Neuron (in vitro differentiated cells): ENCODE measurements around the gene PA2G4.

Experiments
- H2AFZ ChIP-seq: one replicate; pipeline ENCODE4 v1.6.1; 2013; ENCODE audit warnings: low read depth, mild to moderate bottlenecking, inconsistent platforms, low read length, moderate library complexity
- H3K27me3 ChIP-seq: one replicate; pipeline ENCODE4 v1.6.1; 2013; ENCODE audit warnings: low read length; ENCODE audit not compliant: insufficient read depth
- H3K36me3 ChIP-seq: one replicate; pipeline ENCODE4 v1.6.1; 2013; ENCODE audit warnings: low read length; ENCODE audit not compliant: insufficient read depth
- H3K4me1 ChIP-seq: one replicate; pipeline ENCODE4 v1.6.1; 2013; ENCODE audit warnings: low read length; ENCODE audit not compliant: insufficient read depth
- H3K4me3 ChIP-seq: 2 replicates; pipeline ENCODE4 v1.5.1; 2013; ENCODE audit warnings: mild to moderate bottlenecking, low read length, moderate library complexity
- H3K9me3 ChIP-seq: one replicate; pipeline ENCODE4 v1.6.1; 2013; ENCODE audit warnings: low read length

Gene PA2G4

DNA sequence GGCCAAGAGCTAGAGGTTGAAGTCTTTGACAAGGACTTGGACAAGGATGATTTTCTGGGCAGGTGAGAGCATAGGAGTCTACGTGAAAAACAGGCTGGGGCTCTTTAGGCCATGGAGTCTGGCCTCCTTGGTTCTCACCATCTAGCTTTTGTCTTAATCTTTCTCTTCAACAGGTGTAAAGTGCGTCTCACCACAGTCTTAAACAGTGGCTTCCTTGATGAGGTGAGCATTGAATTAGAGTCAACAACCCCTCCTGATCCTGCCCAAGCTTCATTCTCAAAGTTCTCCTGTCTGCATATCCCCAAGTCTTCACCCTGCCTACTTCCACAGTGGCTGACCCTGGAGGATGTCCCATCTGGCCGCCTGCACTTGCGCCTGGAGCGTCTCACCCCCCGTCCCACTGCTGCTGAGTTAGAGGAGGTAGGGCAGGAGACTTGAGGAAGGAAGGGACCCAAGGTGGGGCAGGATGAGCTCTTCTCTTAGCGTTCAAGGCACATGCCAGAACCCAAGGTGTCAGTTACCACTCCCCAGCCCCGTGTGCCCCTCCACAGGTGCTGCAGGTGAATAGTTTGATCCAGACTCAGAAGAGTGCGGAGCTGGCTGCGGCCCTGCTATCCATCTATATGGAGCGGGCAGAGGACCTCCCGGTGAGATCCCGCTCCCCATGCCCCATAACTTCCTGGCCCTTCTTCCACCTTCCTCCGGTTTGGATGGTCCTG is 33.7 kb downstream of the PA2G4 start:
- no peaks in the 10 kb centered on the region for H3K27me3 ChIP-seq
- no peak overlapping the region for H3K4me3 ChIP-seq
- no peak overlapping the region for H2AFZ ChIP-seq
- no peaks in the 10 kb centered on the region for H3K4me1 ChIP-seq
- H3K9me3 ChIP-seq = no peaks in the 10 kb centered on the region
- H3K36me3 ChIP-seq = peaks cover 78% of the 10 kb centered on the region

DNA sequence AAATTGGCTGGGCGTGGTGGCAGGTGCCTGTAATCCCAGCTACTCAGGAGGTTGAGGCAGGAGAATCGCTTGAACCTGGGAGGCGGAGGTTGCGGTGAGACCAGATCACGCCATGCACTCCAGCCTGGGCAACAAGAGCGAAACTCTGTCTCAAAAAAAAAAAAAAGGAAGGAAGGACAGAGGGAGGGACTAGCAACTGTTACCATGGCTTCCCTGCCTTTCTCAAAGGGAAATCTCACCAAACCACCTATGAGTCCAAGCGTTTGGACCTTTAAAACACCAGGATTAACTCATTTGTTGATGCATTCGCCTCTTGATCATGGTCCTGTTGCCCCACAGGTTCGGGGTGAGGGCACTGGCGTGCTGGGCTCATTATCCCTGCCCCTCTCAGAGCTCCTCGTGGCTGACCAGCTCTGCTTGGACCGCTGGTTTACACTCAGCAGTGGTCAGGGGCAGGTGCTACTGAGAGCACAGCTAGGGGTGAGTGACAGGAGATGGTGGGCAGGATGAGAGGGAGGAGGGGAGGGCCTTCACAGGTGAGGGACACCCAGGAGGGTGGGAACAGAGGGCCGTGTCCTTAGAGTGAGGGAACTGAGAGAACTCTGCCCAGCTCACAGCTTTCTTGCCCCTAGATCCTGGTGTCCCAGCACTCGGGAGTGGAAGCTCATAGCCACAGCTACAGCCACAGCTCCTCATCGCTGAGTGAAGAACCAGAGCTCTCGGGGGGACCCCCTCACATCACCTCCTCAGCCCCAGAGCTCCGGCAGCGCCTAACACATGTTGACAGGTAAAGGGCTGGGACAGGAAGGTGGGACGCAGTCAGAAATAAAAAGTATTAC is 37.8 kb downstream of the PA2G4 start:
- H3K27me3 ChIP-seq = no peaks in the 10 kb centered on the region
- no peaks in the 10 kb centered on the region for H3K9me3 ChIP-seq
- no peak overlapping the region for H3K4me3 ChIP-seq
- H3K36me3 ChIP-seq = peaks cover 70% of the 10 kb centered on the region
- no peaks in the 10 kb centered on the region for H3K4me1 ChIP-seq
- no peak overlapping the region for H2AFZ ChIP-seq

DNA sequence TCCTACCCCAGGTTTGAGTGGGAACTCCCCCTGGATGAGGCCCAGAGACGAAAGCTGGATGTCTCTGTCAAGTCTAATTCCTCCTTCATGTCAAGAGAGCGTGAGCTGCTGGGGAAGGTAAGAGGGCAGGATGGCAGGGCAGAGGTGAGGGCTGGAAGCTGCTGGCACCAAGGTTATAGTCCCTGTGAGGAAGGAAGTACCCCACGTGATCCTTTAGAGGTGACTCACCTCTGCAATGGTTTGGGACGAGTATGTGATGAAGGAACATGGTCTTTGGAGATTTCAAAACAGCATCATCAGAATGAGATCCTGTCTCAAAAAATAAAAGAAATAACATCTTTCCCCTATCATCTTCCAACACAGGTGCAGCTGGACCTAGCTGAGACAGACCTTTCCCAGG is 38.9 kb downstream of the PA2G4 start:
- Histone ChIP-seq H2AFZ (no peak overlapping the region), H3K36me3 (peaks cover 59% of the 10 kb centered on the region), H3K4me3 (no peak overlapping the region), H3K27me3 (no peaks in the 10 kb centered on the region), H3K9me3 (no peaks in the 10 kb centered on the region), H3K4me1 (no peaks in the 10 kb centered on the region)

DNA sequence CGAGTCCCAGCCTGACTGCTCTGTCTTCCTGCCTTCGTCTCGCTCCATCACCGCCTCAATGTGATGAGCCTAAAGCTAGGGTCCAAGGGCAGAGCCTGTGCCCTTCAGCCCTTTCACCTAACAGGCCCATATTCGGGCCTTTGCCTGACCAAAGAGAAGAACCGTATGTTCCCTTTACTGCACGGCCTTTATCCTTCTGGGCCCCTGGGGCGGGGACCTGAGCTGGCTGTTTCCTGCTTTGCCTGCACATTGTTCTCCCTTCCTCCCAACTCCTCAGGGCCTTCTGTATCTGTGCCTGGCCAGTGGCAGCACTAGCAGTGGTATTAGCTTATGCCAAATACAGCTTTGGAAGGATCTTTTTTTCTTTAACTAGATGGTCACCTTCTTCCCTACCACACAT is 39.5 kb downstream of the PA2G4 start:
- Histone ChIP-seq H3K27me3 (no peaks in the 10 kb centered on the region), H3K9me3 (no peaks in the 10 kb centered on the region), H2AFZ (no peak overlapping the region), H3K36me3 (peaks cover 53% of the 10 kb centered on the region), H3K4me1 (no peaks in the 10 kb centered on the region), H3K4me3 (no peak overlapping the region)

DNA sequence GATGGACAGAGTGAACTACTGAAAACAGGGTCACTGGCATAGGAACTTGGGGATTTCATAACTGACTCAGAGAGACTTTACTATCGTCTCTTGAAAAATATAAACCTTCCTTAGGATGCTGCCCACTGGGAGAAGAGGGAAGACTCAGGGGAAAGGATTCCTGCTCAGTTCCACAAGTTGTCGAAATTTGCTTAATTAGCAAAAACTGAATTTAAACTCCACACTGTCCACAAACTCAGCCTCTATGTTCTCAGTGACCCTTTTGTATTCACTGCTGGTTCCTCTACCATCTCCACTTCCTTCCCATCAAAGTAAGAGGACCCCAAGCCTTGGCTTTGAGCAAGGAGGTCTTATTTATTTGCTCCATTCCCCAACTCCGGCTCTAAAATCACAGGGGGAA is 40.9 kb downstream of the PA2G4 start:
- Histone ChIP-seq H3K9me3 (no peaks in the 10 kb centered on the region), H3K27me3 (no peaks in the 10 kb centered on the region), H3K36me3 (peaks cover 45% of the 10 kb centered on the region), H3K4me1 (no peaks in the 10 kb centered on the region), H3K4me3 (no peak overlapping the region), H2AFZ (no peak overlapping the region)

DNA sequence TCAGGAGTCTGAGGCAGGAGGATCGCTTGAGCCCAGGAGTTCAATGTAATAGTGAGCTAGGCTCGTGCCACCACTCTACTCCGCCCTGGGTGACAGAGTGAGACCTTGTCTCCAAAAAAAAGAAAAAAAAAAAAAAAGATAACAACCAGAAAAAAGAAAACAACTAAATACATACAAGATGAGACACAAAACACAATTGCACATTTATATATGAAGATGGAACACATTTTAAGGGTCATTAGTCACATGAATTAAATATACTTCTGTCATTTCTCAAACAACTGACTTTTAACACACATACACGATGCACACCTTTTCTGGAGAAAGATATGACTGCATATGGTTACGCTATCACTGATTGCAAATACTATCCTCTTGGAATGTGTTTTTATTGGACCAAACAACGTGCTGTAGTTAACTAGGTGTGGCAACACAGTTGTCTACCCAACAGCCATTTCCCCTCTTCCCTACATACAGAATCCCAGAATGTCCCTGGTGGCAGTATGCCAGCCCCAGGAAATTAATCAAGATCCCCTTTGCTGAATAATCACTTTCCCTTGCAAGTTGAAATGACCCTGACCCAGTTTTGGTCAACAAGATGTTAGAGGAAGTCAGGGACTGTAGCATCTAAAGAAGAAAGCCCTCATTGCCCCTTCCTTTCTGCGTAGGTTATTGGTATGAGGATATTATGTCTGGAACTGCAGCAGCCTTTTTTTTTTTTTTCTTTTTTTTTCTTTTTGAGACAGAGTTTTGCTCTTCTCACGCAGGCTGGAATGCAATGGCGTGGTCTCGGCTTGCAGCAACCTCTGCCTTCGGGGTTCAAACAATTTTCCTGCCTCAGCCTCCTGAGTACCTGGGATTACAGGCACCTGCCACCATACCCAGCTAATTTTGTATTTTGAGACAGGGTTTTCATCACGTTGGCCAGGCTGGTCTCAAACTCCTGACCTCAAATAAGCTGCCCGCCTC is 42.4 kb downstream of the PA2G4 start:
- H3K9me3 ChIP-seq = no peaks in the 10 kb centered on the region
- H3K4me3 ChIP-seq = no peak overlapping the region
- H3K4me1 ChIP-seq = peaks cover 6% of the 10 kb centered on the region

DNA sequence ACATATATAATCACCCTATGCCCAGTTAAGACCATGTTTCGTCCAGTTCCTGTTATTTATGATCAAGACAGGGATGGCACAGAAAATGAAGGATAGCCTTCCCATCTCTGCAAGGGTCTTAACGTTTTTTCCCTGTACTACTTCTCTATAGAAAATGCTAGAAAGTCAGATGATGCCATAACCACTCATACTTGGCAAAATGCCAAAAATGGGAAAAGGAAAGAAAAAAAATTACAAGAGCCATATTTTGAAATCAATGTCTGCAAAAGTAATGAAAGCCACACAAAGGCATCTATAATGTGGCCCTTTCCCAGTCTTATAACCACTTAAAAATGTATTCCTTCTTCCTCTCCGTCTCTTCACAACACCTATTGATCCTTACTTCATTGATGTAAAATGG is 46.2 kb downstream of the PA2G4 start:
- H3K36me3 ChIP-seq = peaks cover 8% of the 10 kb centered on the region
- peaks cover 15% of the 10 kb centered on the region for H3K4me1 ChIP-seq
- no peak overlapping the region for H2AFZ ChIP-seq
- no peaks in the 10 kb centered on the region for H3K27me3 ChIP-seq
- H3K9me3 ChIP-seq = no peaks in the 10 kb centered on the region
- H3K4me3 ChIP-seq = no peak overlapping the region

More for the DNA sequence above, 42.4 kb downstream of the PA2G4 start:
- H3K36me3 ChIP-seq = peaks cover 36% of the 10 kb centered on the region
- H3K27me3 ChIP-seq = no peaks in the 10 kb centered on the region
- no peak overlapping the region for H2AFZ ChIP-seq

DNA sequence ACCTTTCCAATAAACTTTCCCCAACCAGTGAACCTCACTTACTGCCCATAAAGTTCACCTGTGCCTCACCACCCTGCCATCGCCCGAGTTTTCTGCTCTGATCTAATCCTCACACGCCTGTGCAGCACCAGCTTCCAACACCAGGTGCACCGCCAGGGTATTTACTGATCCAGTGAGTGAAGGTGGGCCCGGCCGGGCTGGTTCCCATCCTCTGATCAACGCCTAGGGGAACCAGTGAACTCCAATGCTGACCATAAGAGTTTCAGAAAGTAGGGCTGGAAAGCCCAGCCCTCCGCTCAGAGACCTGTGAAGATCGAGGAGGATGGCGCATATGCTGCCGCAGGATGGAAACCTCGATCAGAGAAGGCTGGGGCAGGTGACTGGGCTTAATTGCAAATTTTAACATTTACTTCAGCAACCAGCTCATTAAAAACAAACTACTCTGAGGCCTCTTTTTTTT is 47.3 kb downstream of the PA2G4 start:
- Histone ChIP-seq H3K4me3 (peak overlapping the region; percentile 93), H2AFZ (peak overlapping the region; percentile 88), H3K4me1 (peaks cover 15% of the 10 kb centered on the region), H3K36me3 (peaks cover 13% of the 10 kb centered on the region), H3K27me3 (no peaks in the 10 kb centered on the region), H3K9me3 (no peaks in the 10 kb centered on the region)

DNA sequence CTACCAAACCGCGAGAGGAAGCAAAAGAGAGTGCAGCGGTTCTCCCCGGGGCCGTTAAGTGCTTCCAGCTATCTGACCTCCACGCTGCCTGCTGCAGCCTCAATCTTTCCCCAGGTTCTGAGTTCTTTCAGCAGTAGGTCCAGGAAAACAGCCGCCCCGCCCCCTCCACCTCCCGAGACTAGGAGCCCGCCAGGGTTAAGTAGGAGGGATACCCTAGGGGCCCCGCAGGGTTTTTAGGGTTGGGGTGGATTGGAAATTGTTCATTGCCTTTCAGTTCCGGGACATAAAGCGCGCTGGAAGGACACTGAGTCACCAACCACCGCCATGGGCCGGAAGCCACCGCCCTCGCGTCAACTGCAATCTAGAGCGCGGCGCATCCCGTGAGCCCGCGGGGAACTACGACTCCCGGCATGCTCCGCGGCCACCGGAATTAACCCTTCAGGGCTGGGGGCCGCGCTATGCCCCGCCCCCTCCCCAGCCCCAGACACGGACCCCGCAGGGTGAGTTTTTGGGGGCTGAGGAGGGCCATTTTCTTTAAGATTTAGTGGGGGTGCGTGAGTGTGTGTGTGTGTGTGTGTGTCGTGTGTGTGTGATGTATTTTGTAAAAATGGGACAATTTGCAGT is 47.9 kb downstream of the PA2G4 start, which contains the start of gene MYL6B:
Gene MYL6B (plus strand): TSS at position 456 of the 624 bp plus-strand sequence. CDS start 1,332 bp downstream, outside the sequence.
- H3K36me3 ChIP-seq = peaks cover 13% of the 10 kb centered on the region
- H2AFZ ChIP-seq = peak within 1 kb of the TSS; percentile 88
- no peaks in the 10 kb centered on the region for H3K9me3 ChIP-seq
- H3K27me3 ChIP-seq = no peaks in the 10 kb centered on the region
- peak within 1 kb of the TSS; percentile 93 for H3K4me3 ChIP-seq
- peaks cover 16% of the 10 kb centered on the region for H3K4me1 ChIP-seq

DNA sequence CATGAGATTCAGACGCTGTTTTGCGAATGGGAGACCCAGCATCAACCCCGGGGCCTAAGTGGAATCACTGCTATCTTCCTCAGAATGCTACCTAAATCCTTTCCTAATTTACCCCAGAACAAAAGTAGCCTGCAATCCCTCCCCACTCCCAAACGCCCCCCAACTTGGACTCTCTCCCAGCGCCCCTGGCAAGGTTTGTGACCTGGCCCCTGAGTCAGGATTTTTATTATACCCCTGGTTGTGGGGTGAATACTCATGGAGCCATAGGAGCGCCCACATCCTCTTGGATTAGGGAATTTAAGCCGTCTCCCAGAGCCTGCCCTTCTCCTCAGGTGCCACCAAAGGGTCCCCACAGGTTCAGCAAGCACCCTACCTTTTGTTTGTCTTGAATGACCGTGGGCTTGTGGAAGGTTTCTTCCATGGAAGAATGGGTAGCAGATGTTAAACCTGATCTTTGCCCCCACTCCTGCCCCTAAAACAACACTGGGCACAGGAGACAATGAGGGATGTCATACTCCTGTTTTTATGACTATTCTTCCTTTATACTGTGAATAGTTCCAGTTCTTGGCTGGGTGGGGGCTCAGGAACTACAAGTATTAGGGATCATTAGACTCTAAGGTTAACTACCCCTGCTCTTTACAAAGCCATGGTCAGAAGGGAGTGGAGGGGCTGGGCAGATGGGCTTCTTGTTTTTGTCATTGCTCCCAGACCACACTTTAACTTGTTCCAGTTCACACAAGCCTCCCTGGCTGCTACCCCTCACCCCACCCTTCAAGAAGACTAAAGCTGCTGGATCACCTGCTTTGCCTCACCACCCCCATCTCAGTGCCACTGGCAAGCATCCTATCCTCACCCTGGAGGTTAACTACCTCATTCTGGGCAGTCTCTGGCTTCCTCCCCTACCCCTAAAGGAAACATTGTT is 48.7 kb downstream of the PA2G4 start:
- H3K9me3 ChIP-seq = no peaks in the 10 kb centered on the region
- peak overlapping the region; percentile 88 for H2AFZ ChIP-seq
- peaks cover 17% of the 10 kb centered on the region for H3K4me1 ChIP-seq
- peaks cover 13% of the 10 kb centered on the region for H3K36me3 ChIP-seq
- H3K27me3 ChIP-seq = no peaks in the 10 kb centered on the region
- H3K4me3 ChIP-seq = peak overlapping the region; percentile 93

DNA sequence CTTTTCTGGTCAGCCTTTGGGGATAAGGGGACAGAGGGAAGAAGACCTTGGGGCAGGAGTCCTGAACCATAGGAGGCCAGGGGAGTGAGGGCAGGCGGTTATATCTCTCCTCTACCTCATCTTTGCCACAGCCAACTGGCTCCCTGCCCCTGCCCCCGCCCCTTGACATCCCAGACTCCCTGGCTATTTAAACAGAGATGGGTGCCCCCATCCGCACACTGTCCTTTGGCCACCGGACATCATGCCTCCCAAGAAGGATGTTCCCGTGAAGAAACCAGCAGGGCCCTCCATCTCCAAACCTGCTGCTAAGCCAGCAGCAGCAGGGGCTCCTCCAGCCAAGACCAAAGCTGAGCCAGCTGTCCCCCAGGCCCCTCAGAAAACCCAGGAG is 49.3 kb downstream of the PA2G4 start:
- Histone ChIP-seq H3K27me3 (no peaks in the 10 kb centered on the region), H3K4me3 (peak overlapping the region; percentile 93), H3K36me3 (peaks cover 13% of the 10 kb centered on the region), H3K9me3 (no peaks in the 10 kb centered on the region), H3K4me1 (peaks cover 17% of the 10 kb centered on the region), H2AFZ (no peak overlapping the region)
